ENCODE results near the gene MPZL2.

Gene MPZL2

GRCh38 chr11:118291477-118292135 is 27.5 kb upstream of the MPZL2 start:
- Histone ChIP-seq H3K27me3 (ENCODE audit: insufficient read depth, poor library complexity, severe bottlenecking) (no peaks in the 10 kb centered on the region), H3K27ac (replicated peaks) (no peak overlapping the region), H3K4me3 (replicated peaks; ENCODE audit: insufficient read depth, low read length) (no peak overlapping the region)
- DNase-seq (ENCODE audit: low read depth in 1 of 2, low spot score in 1 of 2), result no peak
- TF ChIP-seq, protein P1, sequence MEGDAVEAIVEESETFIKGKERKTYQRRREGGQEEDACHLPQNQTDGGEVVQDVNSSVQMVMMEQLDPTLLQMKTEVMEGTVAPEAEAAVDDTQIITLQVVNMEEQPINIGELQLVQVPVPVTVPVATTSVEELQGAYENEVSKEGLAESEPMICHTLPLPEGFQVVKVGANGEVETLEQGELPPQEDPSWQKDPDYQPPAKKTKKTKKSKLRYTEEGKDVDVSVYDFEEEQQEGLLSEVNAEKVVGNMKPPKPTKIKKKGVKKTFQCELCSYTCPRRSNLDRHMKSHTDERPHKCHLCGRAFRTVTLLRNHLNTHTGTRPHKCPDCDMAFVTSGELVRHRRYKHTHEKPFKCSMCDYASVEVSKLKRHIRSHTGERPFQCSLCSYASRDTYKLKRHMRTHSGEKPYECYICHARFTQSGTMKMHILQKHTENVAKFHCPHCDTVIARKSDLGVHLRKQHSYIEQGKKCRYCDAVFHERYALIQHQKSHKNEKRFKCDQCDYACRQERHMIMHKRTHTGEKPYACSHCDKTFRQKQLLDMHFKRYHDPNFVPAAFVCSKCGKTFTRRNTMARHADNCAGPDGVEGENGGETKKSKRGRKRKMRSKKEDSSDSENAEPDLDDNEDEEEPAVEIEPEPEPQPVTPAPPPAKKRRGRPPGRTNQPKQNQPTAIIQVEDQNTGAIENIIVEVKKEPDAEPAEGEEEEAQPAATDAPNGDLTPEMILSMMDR (IDR thresholded peaks at IDR 0.05; ENCODE audit: insufficient read depth, low read length), result no peak
- TF ChIP-seq REST (IDR thresholded peaks at IDR 0.05; ENCODE audit: insufficient replicate concordance, low read depth), result no peak

DNA sequence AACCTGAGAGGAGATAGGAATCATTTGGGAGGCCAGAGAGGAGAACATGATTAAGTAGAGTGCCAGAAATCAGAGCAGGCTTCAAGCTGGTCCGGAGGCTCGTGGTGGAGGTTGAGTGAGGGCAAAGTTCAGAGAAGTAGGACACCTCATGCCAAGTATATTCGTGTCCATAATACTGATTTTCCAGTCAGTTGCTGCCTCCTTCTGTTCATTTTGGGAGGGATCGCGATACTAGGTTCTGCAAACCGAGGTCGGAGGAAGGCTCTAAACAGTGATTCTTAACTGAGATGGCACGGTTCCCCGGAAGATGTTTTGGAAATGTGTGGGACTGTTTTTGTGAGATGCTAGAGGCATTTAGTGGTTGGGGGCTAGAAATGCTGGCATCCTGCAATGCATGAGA is 26.8 kb upstream of the MPZL2 start:
- Histone ChIP-seq H3K4me3 (replicated peaks; ENCODE audit: insufficient read depth, low read length) (no peak overlapping the region), H3K27me3 (ENCODE audit: insufficient read depth, poor library complexity, severe bottlenecking) (no peaks in the 10 kb centered on the region), H3K27ac (replicated peaks) (no peak overlapping the region)
- TF ChIP-seq, protein P1 (IDR thresholded peaks at IDR 0.05; ENCODE audit: insufficient read depth, low read length), result peak; percentile 6
- TF ChIP-seq SPI1 (IDR thresholded peaks at IDR 0.05; ENCODE audit: borderline replicate concordance, low read depth), result no peak
- DNase-seq (ENCODE audit: low read depth in 1 of 2, low spot score in 1 of 2), result peak in 1 of 2 experiments; percentile 57

GRCh38 chr11:118289401-118289800 is 25.3 kb upstream of the MPZL2 start:
- Histone ChIP-seq H3K4me3 (replicated peaks; ENCODE audit: insufficient read depth, low read length) (no peak overlapping the region), H3K27ac (replicated peaks) (no peak overlapping the region), H3K27me3 (ENCODE audit: insufficient read depth, poor library complexity, severe bottlenecking) (no peaks in the 10 kb centered on the region)
- DNase-seq (ENCODE audit: low read depth in 1 of 2, low spot score in 1 of 2), result no peak
- TF ChIP-seq SPI1 (IDR thresholded peaks at IDR 0.05; ENCODE audit: borderline replicate concordance, low read depth), result no peak
- no peak for TF ChIP-seq REST (IDR thresholded peaks at IDR 0.05; ENCODE audit: insufficient replicate concordance, low read depth)
- TF ChIP-seq, protein P1 (IDR thresholded peaks at IDR 0.05; ENCODE audit: insufficient read depth, low read length), result no peak
- TF ChIP-seq GABPA (IDR thresholded peaks at IDR 0.05; ENCODE audit: low read depth), result no peak
- TF ChIP-seq POLR2AphosphoS5 (IDR thresholded peaks at IDR 0.05; ENCODE audit: low read depth), result no peak

GRCh38 chr11:118287006-118287405 is 22.9 kb upstream of the MPZL2 start:
- H3K27me3 ChIP-seq (ENCODE audit: insufficient read depth, poor library complexity, severe bottlenecking), result no peaks in the 10 kb centered on the region
- no peak for TF ChIP-seq GABPA (IDR thresholded peaks at IDR 0.05; ENCODE audit: low read depth)
- TF ChIP-seq POLR2AphosphoS5 (IDR thresholded peaks at IDR 0.05; ENCODE audit: low read depth), result no peak
- no peak for TF ChIP-seq REST (IDR thresholded peaks at IDR 0.05; ENCODE audit: insufficient replicate concordance, low read depth)
- no peak for TF ChIP-seq SPI1 (IDR thresholded peaks at IDR 0.05; ENCODE audit: borderline replicate concordance, low read depth)
- TF ChIP-seq, protein P1 (IDR thresholded peaks at IDR 0.05; ENCODE audit: insufficient read depth, low read length), result no peak
- no peak overlapping the region for H3K4me3 ChIP-seq (replicated peaks; ENCODE audit: insufficient read depth, low read length)
- DNase-seq (ENCODE audit: low read depth in 1 of 2, low spot score in 1 of 2), result no peak
- H3K27ac ChIP-seq (replicated peaks), result no peak overlapping the region

Measured in HL-60 (cell line).